ENCODE data around the gene EIF4A2. TPM values are rescaled to one million over a fixed set of nuclear protein-coding genes. Genes with fewer than 3 reads are reported as not detected.

Gene EIF4A2
- total RNA-seq, 3 donors from 2014 or later = 218 to 536 (median 316) TPM

DNA sequence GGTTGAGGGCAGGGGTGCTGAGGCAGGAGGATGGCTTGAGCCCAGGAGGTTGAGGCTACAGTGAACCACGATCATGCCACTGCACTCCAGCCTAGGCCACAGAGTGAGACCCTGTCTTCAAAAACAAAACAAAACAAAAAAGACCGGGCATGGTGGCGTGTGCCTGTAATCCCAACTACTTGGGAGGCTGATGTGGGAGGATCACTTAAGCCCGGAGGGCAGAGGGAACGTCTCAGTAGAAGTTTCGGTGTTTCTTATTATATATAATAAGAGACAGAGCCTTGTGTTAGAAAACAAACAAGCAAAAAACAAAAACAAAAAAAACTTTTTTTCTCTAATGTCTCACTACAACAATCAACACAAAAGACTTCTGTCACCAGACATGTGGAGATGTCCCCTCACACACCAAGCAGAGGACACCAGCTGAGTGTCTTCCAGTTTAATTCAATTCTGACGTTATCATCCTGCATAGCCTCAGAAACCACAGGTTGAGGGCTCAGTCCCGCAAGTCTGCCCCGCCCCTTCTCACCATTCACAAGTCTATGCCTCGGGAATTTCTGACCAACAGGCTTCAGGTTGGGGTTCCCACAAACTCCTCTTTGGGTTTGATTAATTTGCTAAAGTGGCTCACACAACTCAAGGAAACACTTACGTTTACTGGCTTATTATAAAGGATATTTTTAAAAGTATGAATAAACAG lies 24.0 kb upstream of the EIF4A2 start:
- intact Hi-C loops (cut with DNase I, micrococcal nuclease) = loop anchor here in 1 of 2 donors (10.0 kb wide), 1 partner anchor 145 kb away; the partner anchor contains the start of gene AHSG
- TF ChIP-seq CTCF (IDR thresholded peaks at IDR 0.05) = no peak
- DNase-seq = no peak
- Histone ChIP-seq H3K4me1 (ENCODE audit: low read depth) (no peaks in the 10 kb centered on the region), H3K36me3 (ENCODE audit: low read depth) (no peaks in the 10 kb centered on the region), H3K9me3 (no peaks in the 10 kb centered on the region), H3K4me3 (no peak overlapping the region)
- no peak for ATAC-seq

DNA sequence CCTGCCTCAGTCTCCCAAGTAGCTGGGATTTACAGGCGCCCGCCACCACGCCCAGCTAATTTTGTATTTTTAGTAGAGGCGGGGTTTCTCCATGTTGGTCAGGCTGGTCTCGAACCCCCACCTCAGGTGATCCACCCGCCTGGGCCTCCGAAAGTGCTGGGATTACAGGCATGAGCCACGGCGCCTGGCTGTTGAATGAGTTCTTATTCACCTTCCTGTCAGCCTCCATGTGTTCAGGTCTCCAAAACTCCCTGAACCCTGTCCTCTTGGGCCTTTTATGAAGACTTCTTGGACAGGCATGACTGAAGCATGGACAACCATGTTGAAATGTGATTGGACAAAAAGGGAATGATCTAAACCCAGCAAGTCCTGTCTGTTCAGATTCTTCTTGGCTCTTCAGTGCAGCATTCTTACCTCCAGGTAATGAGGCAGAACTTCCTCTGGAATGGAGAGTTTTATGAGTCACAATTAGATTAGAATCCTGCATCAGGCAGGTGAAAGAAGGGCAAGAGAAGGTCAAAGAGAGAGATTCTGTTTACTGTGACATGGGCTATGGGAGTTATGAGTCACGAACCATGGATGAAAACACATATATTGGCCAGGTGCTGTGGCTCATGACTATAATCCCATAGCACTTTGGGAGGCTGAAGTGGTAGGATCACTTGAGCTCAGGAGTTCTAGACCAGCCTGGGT lies 23.1 kb upstream of the EIF4A2 start:
- intact Hi-C loops (cut with DNase I, micrococcal nuclease) = no loop called here
- no peaks in the 10 kb centered on the region for H3K9me3 ChIP-seq
- no peak for TF ChIP-seq CTCF (IDR thresholded peaks at IDR 0.05)
- H3K4me1 ChIP-seq (ENCODE audit: low read depth) = no peaks in the 10 kb centered on the region
- ATAC-seq (peak; percentile 71), DNase-seq (no peak)
- no peaks in the 10 kb centered on the region for H3K36me3 ChIP-seq (ENCODE audit: low read depth)
- H3K4me3 ChIP-seq = no peak overlapping the region

DNA sequence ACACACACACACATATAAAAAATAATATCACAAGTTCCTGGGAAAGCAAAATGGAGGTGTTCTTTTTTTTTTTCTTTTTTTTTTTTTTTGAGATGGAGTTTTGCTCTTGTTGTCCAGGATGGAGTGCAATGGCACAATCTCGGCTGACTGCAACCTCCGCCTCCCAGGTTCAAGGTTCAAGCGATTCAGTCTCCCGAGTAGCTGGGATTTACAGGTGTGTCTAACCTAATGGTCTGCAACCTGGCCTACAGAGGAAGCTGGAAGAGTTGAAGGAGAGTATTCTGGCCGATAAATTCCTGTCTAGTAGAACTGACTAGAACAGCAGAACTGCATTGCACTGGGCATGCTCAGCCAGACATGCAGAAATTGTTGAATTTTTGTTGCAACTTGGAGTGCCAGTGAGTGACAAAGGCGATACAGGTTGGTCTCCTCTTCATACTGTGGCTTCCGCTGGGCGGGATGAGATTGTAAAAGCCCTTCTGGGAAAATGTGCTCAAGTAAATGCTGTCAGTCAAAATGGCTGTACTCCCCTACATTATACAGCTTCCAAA lies 22.4 kb upstream of the EIF4A2 start:
- intact Hi-C loops (cut with DNase I, micrococcal nuclease) = no loop called here
- Histone ChIP-seq H3K9me3 (no peaks in the 10 kb centered on the region), H3K4me1 (ENCODE audit: low read depth) (no peaks in the 10 kb centered on the region), H3K36me3 (ENCODE audit: low read depth) (no peaks in the 10 kb centered on the region), H3K4me3 (no peak overlapping the region)
- ATAC-seq = peak; percentile 85
- DNase-seq = no peak
- no peak for TF ChIP-seq CTCF (IDR thresholded peaks at IDR 0.05)

GRCh38 chr3:186772281-186772694 lies 11.1 kb upstream of the EIF4A2 start:
- DNase-seq (peak in 1 of 3 donors; percentile 33), ATAC-seq (peak; percentile 12)
- intact Hi-C loops (cut with DNase I, micrococcal nuclease) = no loop called here
- Histone ChIP-seq H3K4me3 (no peak overlapping the region), H3K4me1 (ENCODE audit: low read depth) (peaks cover 8% of the 10 kb centered on the region), H3K9me3 (no peaks in the 10 kb centered on the region), H3K36me3 (ENCODE audit: low read depth) (no peaks in the 10 kb centered on the region)
- no peak for TF ChIP-seq CTCF (IDR thresholded peaks at IDR 0.05)

GRCh38 chr3:186772701-186773417 lies 10.5 kb upstream of the EIF4A2 start:
- H3K36me3 ChIP-seq (ENCODE audit: low read depth) = no peaks in the 10 kb centered on the region
- intact Hi-C loops (cut with DNase I, micrococcal nuclease) = no loop called here
- ATAC-seq (peak; percentile 93), DNase-seq (peak; percentile 70 to 89 (median 75))
- no peak overlapping the region for H3K4me3 ChIP-seq
- peaks cover 8% of the 10 kb centered on the region for H3K4me1 ChIP-seq (ENCODE audit: low read depth)
- TF ChIP-seq CTCF (IDR thresholded peaks at IDR 0.05) = no peak
- no peaks in the 10 kb centered on the region for H3K9me3 ChIP-seq
